Cerebellar nuclear complex (tissue), 1 donor: ENCODE measurements around the gene OR6Q1.
"Not testable (repeated sequence)": the region's sequence is repeated elsewhere in the genome, so short reads cannot be mapped to it uniquely, and the experiment has no call there.

Experiments used
- DNase-seq, 2 experiments: peaks; one replicate each; lab custom pipeline; 2025; lab: John Stamatoyannopoulos, UW

Gene OR6Q1

DNA sequence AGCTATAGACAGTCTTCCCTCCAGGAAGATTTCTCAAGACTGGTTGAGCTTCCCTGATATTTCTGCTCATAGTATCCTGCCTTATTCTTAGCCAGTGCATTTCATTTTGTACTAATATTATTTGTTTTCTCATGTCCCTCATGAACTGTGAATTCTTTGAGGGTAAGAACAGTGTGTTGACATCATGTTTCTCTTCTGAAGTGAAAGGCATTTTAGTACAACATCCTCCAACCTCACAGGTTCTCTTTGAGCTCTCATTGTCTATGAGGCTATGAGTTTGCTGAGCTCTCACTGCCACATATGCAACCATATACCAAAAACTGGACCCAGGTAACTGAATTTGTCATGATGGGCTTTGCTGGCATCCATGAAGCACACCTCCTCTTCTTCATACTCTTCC lies at the start of gene OR6Q1:
Gene OR6Q1 (plus strand): TSS at position 301 of the 400 bp plus-strand sequence. CDS start 0 bp downstream, at position 301.
- no peak for DNase-seq

DNA sequence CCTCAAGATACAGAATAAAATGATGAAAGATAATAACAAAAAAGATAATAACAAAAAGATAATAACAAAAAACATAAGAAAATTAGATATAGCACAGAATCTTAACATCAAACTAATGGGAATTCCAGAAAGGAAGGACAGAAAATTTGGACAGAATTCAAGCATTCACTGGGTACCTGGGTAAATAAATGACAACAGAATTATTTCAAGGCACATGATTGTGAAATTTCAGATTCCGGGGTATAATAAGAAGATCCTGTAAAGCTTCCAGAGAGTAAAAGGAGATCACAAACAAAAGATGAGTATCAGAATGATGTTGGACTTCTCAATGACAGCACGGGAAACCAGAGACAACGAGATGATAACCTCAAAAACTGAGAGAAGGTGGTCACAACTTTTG lies 49.2 kb upstream of the OR6Q1 start:
- no peak for DNase-seq

DNA sequence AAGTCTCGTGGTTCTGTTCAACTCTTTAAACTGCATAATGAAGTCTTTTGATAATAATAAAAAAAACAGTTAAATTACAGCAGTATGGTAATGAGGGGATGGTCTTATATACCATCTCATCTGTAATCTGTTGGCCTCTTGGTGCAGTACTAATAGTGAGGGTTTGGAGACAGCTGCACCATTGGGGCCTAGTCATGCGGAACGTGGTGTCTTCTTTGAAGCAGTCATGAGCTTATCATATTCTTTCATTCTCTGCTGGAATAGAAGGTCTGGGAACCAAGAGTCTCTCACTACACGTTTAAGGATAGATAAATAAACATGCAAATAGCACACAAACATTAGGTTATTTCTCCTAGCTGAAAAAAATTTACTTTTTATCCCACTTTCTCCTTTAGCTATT lies 48.0 kb upstream of the OR6Q1 start:
- DNase-seq: no peak

GRCh38 chr11:57983191-57983590 lies 47.6 kb upstream of the OR6Q1 start:
- no peak for DNase-seq

GRCh38 chr11:57999523-57999922 lies 31.2 kb upstream of the OR6Q1 start:
- not testable (repeated sequence) for DNase-seq

DNA sequence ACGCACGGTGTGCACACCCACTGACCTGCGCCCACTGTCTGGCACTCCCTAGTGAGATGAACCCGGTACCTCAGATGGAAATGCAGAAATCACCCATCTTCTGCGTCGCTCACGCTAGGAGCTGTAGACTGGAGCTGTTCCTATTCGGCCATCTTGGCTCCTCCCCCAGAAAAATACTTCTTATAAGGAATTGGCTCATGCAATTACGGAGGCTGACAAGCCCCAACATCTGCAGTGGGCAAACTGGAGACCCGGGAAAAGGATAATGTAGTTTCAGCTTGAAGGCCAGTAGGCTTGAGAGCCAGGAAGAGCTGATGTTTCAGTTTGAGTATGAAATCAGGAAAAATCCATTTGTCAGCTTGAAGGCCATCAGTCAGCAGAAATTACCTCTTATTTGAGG lies 30.7 kb upstream of the OR6Q1 start:
- not testable (repeated sequence) for DNase-seq

DNA sequence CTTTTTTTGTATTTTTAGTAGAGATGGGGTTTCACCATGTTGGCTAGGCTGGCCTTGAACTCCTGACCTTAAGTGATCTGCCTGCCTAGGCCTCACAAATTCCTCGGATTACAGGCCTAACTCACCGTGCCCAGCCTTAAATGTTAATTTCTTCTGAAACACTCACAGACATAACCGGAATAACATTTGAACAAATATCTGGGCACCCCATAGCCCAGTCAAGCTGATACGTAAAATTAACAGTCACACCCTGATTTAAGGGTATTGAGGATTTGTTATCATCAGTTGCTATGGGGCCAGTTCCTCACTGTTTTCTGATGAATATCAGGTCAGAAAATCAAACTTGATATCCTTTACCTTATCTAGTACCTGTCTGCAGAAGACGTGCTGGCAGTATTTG lies 30.1 kb upstream of the OR6Q1 start:
- no peak for DNase-seq

DNA sequence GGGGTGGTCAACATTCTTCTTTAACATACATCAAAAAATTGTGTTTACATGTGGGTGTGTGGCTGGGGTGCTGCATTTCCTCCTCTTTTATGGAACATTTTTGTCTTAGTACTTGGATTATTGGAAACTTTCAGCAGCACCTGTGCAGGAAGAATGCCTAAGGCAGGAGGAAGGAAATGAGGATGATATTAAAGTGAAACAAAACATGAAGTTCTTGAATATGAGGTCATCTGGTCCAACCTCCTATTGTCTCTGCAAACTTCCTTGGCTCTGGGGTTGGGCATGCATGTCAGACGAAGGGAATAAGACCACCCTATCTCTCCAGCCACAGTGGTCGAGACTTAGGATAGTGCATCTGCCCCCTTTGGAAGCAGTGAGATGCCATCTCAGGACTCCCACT lies 27.7 kb upstream of the OR6Q1 start:
- DNase-seq: no peak

- DNase-seq: no peak
These were observed 27.2 kb upstream of the OR6Q1 start for GRCh38 chr11:58003591-58003990.

DNA sequence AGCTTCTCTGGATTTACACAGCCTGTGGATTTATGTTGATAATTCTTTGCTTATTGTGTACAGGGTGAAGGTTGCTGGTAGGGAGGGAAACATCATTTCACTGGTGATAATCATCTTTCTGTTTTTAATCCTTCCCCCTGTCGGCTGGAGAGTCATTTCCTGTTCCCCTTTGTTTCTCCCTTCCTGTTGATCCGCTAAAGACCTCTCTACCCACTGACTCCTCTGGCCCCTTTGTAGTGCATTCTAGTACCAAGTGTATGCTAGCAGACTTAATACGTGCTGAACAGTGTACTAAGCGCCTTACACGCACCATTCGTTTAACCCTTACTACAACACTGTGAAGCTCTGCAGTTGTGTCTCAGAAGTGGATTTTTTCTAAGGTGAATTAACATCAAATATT lies 26.1 kb upstream of the OR6Q1 start:
- no peak for DNase-seq

GRCh38 chr11:58006940-58007339 lies 23.8 kb upstream of the OR6Q1 start:
- no peak for DNase-seq

DNA sequence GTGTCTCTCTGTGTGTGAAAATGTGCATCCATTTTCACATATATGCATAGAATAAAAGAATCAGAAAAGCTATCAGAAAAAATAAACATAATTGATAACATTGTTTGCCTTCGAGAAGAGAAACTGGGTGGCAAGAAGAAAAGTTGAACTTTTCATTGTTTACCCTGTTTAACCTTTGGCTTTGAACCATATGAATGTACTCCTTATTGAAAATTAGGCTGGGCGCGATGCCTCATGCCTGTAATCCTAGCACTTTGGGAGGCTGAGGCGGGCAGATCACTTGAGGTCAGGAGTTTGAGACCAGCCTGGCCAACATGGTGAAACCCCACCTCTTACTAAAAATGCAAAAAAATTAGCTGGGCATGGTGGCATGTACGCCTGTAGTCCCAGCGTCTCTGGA lies 19.0 kb upstream of the OR6Q1 start:
- no peak for DNase-seq

DNA sequence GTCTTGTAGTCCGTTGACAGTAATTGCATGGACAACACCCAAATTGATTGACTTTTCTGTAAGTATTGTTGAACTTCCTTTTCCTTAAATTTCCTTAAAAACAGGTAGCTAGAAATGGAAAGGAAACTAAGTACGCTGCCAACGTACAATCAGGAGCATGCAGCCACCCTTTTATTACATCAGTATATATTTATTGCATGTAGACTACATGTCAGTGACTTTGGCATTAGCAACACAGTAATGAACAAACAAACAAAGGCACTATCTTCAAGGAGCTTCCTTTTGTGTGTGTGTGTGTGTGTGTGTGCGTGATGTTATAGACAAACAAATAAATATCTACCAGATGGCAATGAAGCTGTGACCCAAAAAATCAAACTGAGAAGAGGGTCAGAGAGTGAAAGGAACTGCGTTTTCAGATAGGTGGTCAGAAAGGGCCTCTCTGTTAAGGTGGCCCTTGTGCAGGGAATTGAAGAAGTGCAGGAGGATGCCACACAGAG lies 7.3 kb upstream of the OR6Q1 start, which contains the start of gene OR9Q1:
Gene OR9Q1 (plus strand): TSS at position 447 of the 497 bp plus-strand sequence. CDS start 155,564 bp downstream, outside the sequence.
- no peak for DNase-seq

DNA sequence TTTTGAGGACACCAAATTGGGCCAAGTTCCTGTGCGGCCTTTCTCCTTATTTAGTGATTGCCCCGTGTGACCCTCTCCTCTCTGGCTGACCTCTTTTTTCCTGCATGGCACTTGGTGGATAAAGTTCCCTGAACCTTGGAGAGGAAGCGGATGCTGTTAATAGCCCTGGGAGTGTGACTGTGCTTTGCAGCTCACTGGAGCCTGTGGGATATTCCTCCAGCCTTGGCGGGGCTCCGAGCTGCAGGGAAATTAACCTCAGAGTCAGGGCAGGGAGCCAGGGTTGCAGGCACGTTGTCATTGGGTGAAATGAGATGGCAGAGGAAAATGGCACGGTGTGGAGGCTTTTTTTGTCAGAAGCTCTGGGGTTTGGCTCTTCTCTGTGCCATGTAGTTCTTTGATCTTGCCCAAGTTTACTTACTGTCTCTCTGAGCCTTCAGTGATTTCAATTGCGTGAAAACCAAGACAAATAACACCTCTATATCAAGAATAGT lies 6.1 kb upstream of the OR6Q1 start:
- no peak for DNase-seq

GRCh38 chr11:58027341-58027740 lies 3.4 kb upstream of the OR6Q1 start:
- DNase-seq: no peak

GRCh38 chr11:58028687-58029411 lies 1.9 kb upstream of the OR6Q1 start:
- DNase-seq: no peak

DNA sequence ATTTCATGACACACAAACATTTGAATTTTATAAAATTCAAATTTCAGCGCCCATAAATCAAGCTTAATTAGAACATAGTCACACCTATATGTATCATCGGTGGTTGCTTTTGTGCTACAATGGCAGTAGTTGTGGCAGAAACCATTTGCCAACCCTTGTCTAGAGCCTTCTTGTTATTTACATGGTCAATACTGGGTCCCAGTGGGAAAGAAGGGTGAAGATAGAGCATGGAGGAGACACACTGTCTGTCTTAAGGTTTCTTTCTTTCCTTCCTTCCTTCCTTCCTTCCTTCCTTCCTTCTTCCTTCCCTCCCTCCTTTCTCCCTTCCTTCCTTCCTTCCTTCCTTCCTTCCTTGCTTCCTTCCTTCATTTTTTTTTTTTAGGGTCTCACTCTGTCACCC lies 3.7 kb downstream of the OR6Q1 start:
- no peak for DNase-seq

- DNase-seq: no peak
These were observed 8.8 kb downstream of the OR6Q1 start for GRCh38 chr11:58039589-58039988.

DNA sequence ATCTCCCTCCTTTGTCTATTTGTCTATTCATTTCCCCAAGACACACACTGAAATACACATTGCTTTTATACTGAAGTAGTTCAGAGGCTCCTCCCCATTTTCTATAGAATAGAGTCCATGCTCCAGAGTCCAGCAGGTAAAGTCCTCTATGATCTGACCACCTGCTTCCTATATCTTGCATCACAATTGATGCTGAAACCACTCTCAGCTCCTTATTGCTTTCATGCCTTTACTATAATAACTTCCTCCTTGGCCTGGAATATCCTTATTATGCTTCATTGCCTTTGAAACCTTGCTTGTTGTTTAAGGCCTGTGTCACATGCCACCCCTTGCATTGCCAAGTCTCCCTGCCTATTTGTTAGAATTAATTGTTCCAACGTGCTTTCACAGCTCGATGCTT lies 12.6 kb downstream of the OR6Q1 start:
- no peak for DNase-seq

DNA sequence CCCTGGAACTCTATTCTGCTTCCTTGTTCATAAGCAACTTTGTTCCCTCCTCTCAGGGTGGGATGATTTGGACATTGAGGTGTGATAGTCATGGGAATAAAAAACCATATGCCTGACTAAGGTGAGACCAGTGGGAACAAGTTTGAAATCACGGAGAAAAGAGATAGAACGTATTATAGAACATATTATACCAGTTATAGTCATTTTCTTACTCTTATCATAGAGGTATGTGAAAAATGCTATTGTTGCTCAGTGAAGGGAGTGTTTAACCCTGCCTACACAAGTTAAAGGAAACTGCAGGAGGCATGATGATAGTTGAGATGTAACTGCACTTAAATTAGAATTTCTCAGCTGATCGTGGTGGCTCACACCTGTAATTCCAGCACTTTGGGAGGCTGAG lies 15.5 kb downstream of the OR6Q1 start:
- no peak for DNase-seq

DNA sequence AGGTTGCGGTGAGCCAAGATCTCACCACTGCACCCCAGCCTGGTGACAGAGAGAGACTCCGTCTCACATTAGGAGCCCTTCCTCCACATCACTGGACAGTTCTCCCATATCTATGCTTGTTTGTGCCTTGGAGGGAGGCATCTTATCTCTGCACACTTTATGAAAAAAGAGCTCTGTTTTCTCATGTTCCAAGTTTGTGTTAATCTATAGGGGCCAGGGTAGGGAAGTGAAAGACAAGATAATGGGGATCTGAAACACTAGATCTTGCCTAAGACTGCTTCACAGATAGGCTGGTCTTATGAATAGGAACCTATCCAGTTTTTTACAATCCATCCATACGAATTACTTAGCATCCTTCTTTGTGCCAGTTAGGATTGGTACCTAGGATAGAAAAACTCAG lies 17.1 kb downstream of the OR6Q1 start:
- DNase-seq: no peak

GRCh38 chr11:58055806-58056401 lies 25.2 kb downstream of the OR6Q1 start:
- DNase-seq: no peak

DNA sequence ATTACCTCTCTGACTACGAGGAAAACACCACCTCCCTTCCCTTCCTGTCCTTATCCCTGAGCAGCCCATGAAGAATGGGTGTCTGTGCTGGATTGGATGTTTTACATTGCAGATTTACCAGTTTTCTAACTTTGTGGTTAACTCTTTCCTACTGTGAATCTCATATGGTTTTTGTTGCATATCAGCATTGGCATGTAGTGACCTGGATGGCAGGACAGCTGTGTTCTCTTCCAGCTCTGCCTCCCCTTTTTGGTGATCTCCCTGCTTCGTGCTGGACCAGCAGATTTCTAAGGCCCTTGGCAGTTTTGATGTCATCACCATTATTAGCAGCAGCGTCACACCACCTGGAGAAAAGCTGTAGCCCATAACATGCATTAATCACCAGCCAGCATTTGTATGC lies 26.7 kb downstream of the OR6Q1 start:
- no peak for DNase-seq
